Lung (tissue), 12 donors: ENCODE measurements around the gene INPP4A. TPM values are rescaled to one million over a fixed set of nuclear protein-coding genes. Genes with fewer than 3 reads are reported as not detected.
A peak's percentile ranks its signal among the peaks of the same experiment; 100 is the strongest.

ENCODE experiments used
- ATAC-seq: fragments of 200-7000 bp; cut with Tn5 transposase; one replicate; pipeline ENCODE4 v1.9.1; 2020; ENCODE audit warnings: moderate number of reproducible peaks; ENCODE audit not compliant: insufficient read depth, low FRiP score
- DNase-seq, 3 donors: peaks; one replicate each; pipeline ENCODE4 v3.0.0-alpha.2; 2013 to 2017
- H3K27ac ChIP-seq, 2 donors: one replicate each; pipeline ENCODE4 v1.5.1; 2013; ENCODE audit warnings: mild to moderate bottlenecking in 2 of 2, moderate library complexity in 2 of 2, control low read depth in 1 of 2, inconsistent platforms in 1 of 2, low read depth in 1 of 2, low read length in 1 of 2
- H3K27me3 ChIP-seq, 3 donors: one replicate each; pipeline ENCODE4 v1.5.1; 2013; ENCODE audit warnings: low read length in 2 of 3; ENCODE audit not compliant: control insufficient read depth in 3 of 3, insufficient read depth in 3 of 3
- H3K36me3 ChIP-seq, 4 donors: one replicate each; pipeline ENCODE4 v1.5.1; 2013; ENCODE audit warnings: low read length in 4 of 4, mild to moderate bottlenecking in 1 of 4, moderate library complexity in 1 of 4; ENCODE audit not compliant: control insufficient read depth in 4 of 4, insufficient read depth in 4 of 4
- H3K4me1 ChIP-seq, 5 donors: one replicate each; pipeline ENCODE4 v1.5.1; 2013; ENCODE audit warnings: low read length in 5 of 5, mild to moderate bottlenecking in 2 of 5, moderate library complexity in 1 of 5; ENCODE audit not compliant: control insufficient read depth in 5 of 5, insufficient read depth in 5 of 5
- H3K4me3 ChIP-seq: one replicate; pipeline ENCODE4 v1.5.1; 2013; ENCODE audit warnings: mild to moderate bottlenecking, control low read depth, moderate library complexity
- H3K9ac ChIP-seq, 2 donors: one replicate each; pipeline ENCODE4 v1.5.1; 2013; ENCODE audit warnings: low read length in 2 of 2, control low read depth in 1 of 2; ENCODE audit not compliant: insufficient read depth in 1 of 2
- H3K9me3 ChIP-seq, 4 donors: one replicate each; pipeline ENCODE4 v1.5.1; 2013; ENCODE audit warnings: low read length in 3 of 4, mild to moderate bottlenecking in 1 of 4, moderate library complexity in 1 of 4; ENCODE audit not compliant: control insufficient read depth in 4 of 4, insufficient read depth in 3 of 4
- WGBS, 2 donors: extraction: QIAGEN DNeasy Blood & Tissue Kit; methylation state at CpG; one replicate each; pipeline ENCODE4 v1.1.7; 2013; 5-methylcytosine and 5-hydroxymethylcytosine counted together
- polyA plus RNA-seq, 2 donors: library from polyadenylated mRNA; stranded (reverse); fragments of 200-250 nt; gene quantifications; one replicate each; pipeline ENCODE4 v1.2.1, GENCODE V29; 2013
- total RNA-seq, 2 donors: library from RNA; depleted of rRNA in 1 of 2; stranded (reverse); fragments of >200 nt in 1 of 2; gene quantifications; one replicate each; pipeline ENCODE4 v1.2.1, GENCODE V29; 2014 to 2021
- TF ChIP-seq, protein P1 (sequence below): IDR thresholded peaks from 2 replicates; pipeline ENCODE4 v1.5.1; 2012; ENCODE audit warnings: mild to moderate bottlenecking; ENCODE audit errors: control extremely low read depth, extremely low read depth
- donor health status: control.
- donor health status: control.
- donor health status: Bipolar disorder and iron deficiency.
- donor health status: healthy.
- donor health status: DM: yes; HTN: yes; CAD: no.

INPP4A gene
- total and polyA plus RNA-seq, 4 donors: 8.0 to 43.3 (median 19.8) TPM

DNA sequence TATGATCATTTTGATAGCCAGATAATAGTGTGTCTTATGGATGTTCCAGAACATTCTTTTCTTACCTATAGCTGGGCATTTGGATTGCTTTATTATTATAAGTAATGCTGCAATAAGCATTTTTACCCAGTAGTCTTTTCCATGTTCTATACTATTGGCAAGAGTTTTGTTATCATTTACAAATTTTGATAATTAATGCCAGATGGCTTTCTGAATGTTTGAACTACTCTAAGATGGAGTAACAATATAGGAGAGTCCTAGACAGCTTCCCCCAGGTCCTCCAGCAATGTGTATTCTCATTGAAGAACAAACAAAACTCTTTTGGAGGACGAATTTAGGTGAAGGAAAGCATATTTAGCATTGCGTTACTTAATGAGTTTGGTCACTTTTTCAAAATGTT is 73.0 kb downstream of the INPP4A start:
- TF ChIP-seq, protein P1, sequence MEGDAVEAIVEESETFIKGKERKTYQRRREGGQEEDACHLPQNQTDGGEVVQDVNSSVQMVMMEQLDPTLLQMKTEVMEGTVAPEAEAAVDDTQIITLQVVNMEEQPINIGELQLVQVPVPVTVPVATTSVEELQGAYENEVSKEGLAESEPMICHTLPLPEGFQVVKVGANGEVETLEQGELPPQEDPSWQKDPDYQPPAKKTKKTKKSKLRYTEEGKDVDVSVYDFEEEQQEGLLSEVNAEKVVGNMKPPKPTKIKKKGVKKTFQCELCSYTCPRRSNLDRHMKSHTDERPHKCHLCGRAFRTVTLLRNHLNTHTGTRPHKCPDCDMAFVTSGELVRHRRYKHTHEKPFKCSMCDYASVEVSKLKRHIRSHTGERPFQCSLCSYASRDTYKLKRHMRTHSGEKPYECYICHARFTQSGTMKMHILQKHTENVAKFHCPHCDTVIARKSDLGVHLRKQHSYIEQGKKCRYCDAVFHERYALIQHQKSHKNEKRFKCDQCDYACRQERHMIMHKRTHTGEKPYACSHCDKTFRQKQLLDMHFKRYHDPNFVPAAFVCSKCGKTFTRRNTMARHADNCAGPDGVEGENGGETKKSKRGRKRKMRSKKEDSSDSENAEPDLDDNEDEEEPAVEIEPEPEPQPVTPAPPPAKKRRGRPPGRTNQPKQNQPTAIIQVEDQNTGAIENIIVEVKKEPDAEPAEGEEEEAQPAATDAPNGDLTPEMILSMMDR: no peak
- 69 to 82% methylated on average over 2 of the region's 2 CpGs for WGBS, 2 donors
- H3K9ac ChIP-seq: no peak overlapping the region
- H3K36me3 ChIP-seq: peaks cover 0 to 8% (median 0%) of the 10 kb centered on the region in 4 donors
- DNase-seq (no peak), ATAC-seq (no peak)
- no peaks in the 10 kb centered on the region for H3K9me3 ChIP-seq
- H3K27me3 ChIP-seq: no peaks in the 10 kb centered on the region
- H3K4me3 ChIP-seq: no peak overlapping the region
- no peak overlapping the region for H3K27ac ChIP-seq
- H3K4me1 ChIP-seq: peaks cover 0 to 8% (median 5%) of the 10 kb centered on the region in 5 donors

DNA sequence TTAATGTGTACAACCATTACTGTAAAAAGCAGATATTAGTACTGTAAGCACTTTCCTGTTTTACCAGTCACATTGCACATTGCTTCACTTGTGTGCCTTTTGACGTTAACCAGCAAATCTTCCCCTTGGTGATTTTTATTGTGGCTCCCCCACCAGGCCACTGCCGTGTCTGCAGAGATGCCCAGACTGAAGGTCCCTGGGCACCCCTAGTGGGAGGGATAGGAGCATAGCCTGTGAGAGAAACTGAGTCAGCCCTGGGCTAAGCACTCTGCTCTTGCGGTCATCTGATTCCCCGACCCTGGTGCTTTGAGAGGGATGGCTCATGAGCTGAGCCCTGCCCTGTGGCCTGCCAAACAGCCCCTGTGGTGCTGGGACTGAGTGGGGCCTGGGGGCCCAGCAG is 73.4 kb downstream of the INPP4A start:
- DNase-seq (peak in 1 of 3 donors; percentile 41), ATAC-seq (no peak)
- Histone ChIP-seq H3K9me3 (no peaks in the 10 kb centered on the region), H3K36me3 (peaks cover 0 to 8% (median 0%) of the 10 kb centered on the region in 4 donors), H3K9ac (no peak overlapping the region), H3K27me3 (no peaks in the 10 kb centered on the region), H3K27ac (no peak overlapping the region), H3K4me1 (peaks cover 0 to 6% (median 4%) of the 10 kb centered on the region in 5 donors), H3K4me3 (no peak overlapping the region)
- WGBS, 2 donors: 54 to 58% methylated on average over 4 of the region's 4 CpGs
- TF ChIP-seq, protein P1: peak; percentile 25

DNA sequence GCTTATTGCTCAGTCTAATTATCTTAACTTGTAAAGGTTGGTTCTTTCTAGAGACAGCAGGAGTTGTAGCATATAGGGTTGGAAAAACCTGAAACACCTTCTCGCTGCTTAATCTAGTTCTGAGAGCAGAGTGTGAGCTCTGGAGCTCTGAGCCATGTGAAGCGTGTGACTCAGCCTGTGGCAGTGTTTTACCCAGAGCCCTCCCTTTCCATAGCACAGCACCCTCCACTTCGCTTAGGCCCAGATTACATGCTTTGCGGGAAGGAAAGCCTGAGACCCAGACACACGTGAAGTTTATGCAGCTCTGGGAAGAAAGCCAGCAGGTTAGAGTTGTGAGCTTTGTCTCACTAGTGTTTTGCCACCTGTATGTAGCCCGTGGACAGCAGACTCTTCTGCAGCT is 74.5 kb downstream of the INPP4A start:
- Histone ChIP-seq H3K27me3 (no peaks in the 10 kb centered on the region), H3K9ac (no peak overlapping the region), H3K36me3 (peaks cover 0 to 8% (median 0%) of the 10 kb centered on the region in 4 donors), H3K4me3 (no peak overlapping the region), H3K9me3 (no peaks in the 10 kb centered on the region), H3K4me1 (peaks cover 0 to 6% (median 0%) of the 10 kb centered on the region in 5 donors), H3K27ac (no peak overlapping the region)
- TF ChIP-seq, protein P1: no peak
- ATAC-seq: no peak
- 73 to 87% methylated on average over 6 of the region's 6 CpGs for WGBS, 2 donors
- peak in 1 of 3 donors; percentile 17 for DNase-seq

DNA sequence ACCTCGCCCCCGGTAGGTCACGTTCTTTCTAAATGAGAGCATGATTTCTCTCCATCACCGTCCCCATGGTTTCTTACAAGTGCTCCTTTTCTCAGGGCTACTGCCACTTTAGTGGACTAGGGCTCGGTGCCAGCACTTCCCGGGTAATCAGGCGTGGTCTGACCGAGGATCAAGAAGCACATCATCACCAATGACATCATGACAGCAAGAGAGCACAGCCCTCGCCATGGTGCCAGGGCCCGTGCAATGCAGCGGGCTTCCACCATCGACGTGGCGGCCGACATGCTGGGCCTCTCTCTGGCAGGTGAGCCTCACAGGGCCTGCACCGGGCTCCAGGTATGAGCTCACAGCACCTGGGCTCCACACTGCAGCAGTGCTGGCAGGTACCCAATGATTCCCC is 75.2 kb downstream of the INPP4A start:
- 89 to 91% methylated on average over 16 of the region's 16 CpGs for WGBS, 2 donors
- Histone ChIP-seq H3K27me3 (no peaks in the 10 kb centered on the region), H3K4me1 (peaks cover 0 to 4% (median 0%) of the 10 kb centered on the region in 5 donors), H3K9me3 (no peaks in the 10 kb centered on the region), H3K9ac (no peak overlapping the region), H3K4me3 (no peak overlapping the region), H3K27ac (no peak overlapping the region), H3K36me3 (peaks cover 0 to 8% (median 0%) of the 10 kb centered on the region in 4 donors)
- TF ChIP-seq, protein P1: no peak
- ATAC-seq (no peak), DNase-seq (no peak)
